HEK293 (cell line): Measurements from ENCODE around the gene PRSS33.

ENCODE experiments used
- BCL11A ChIP-seq: fragments of 450-650 bp; formaldehyde crosslinking; IDR thresholded peaks from 2 replicates; pipeline ENCODE4 v1.5.1; 2016; ENCODE audit warnings: low read depth, missing biosample characterization, missing genetic modification characterization
- KLF10 ChIP-seq: fragments of 450-650 bp; IDR thresholded peaks from 2 replicates; pipeline ENCODE4 v1.5.1; 2018; ENCODE audit warnings: missing biosample characterization, mild to moderate bottlenecking, missing genetic modification characterization
- MYNN ChIP-seq: fragments of 450-650 bp; formaldehyde crosslinking; IDR thresholded peaks from 2 replicates; pipeline ENCODE4 v1.5.1; 2016; ENCODE audit warnings: missing biosample characterization, missing genetic modification characterization, borderline replicate concordance
- SCRT1 ChIP-seq: fragments of 450-650 bp; formaldehyde crosslinking; IDR thresholded peaks from 2 replicates; pipeline ENCODE4 v1.5.1; 2016; ENCODE audit warnings: missing biosample characterization, missing genetic modification characterization, borderline replicate concordance
- ZBTB20 ChIP-seq: fragments of 450-650 bp; formaldehyde crosslinking; IDR thresholded peaks from 2 replicates; pipeline ENCODE4 v1.5.1; 2016; ENCODE audit warnings: missing biosample characterization, missing genetic modification characterization
- ZFP3 ChIP-seq: fragments of 450-650 bp; formaldehyde crosslinking; IDR thresholded peaks from 2 replicates; pipeline ENCODE4 v1.5.1; 2016; ENCODE audit warnings: low read depth, missing biosample characterization, missing genetic modification characterization
- ZNF146 ChIP-seq: fragments of 450-650 bp; formaldehyde crosslinking; IDR thresholded peaks from 2 replicates; pipeline ENCODE4 v1.5.1; 2016; ENCODE audit warnings: missing biosample characterization, missing genetic modification characterization
- ZNF169 ChIP-seq: fragments of 450-650 bp; formaldehyde crosslinking; IDR thresholded peaks from 2 replicates; pipeline ENCODE4 v1.5.1; 2016; ENCODE audit warnings: missing biosample characterization, missing genetic modification characterization
- ZNF23 ChIP-seq: fragments of 450-650 bp; formaldehyde crosslinking; IDR thresholded peaks from 2 replicates; pipeline ENCODE4 v1.5.1; 2016; ENCODE audit warnings: missing biosample characterization, missing genetic modification characterization, borderline replicate concordance
- ZNF354C ChIP-seq: fragments of 450-650 bp; formaldehyde crosslinking; IDR thresholded peaks from 2 replicates; pipeline ENCODE4 v1.5.1; 2016; ENCODE audit warnings: missing biosample characterization, missing genetic modification characterization, low read depth, borderline replicate concordance
- ZNF473 ChIP-seq: fragments of 450-650 bp; formaldehyde crosslinking; IDR thresholded peaks from 2 replicates; pipeline ENCODE4 v1.5.1; 2017; ENCODE audit warnings: missing biosample characterization, missing genetic modification characterization
- ZNF501 ChIP-seq: fragments of 450-650 bp; formaldehyde crosslinking; IDR thresholded peaks from 2 replicates; pipeline ENCODE4 v1.5.1; 2016; ENCODE audit warnings: missing biosample characterization, missing genetic modification characterization
- ZNF555 ChIP-seq: fragments of 450-650 bp; formaldehyde crosslinking; conservative IDR thresholded peaks from 2 replicates; pipeline ENCODE4 v1.5.1; 2017; ENCODE audit warnings: missing biosample characterization, mild to moderate bottlenecking, missing genetic modification characterization, inconsistent platforms
- ZNF596 ChIP-seq: fragments of 450-650 bp; IDR thresholded peaks from 2 replicates; pipeline ENCODE4 v1.5.0; 2018; ENCODE audit warnings: missing biosample characterization, mild to moderate bottlenecking, missing genetic modification characterization, moderate library complexity
- ZNF621 ChIP-seq: fragments of 450-650 bp; formaldehyde crosslinking; IDR thresholded peaks from 2 replicates; pipeline ENCODE4 v1.5.1; 2017; ENCODE audit warnings: missing biosample characterization, missing genetic modification characterization
- ZNF626 ChIP-seq: fragments of 450-650 bp; sonication (Bioruptor Pico); formaldehyde crosslinking; IDR thresholded peaks from 2 replicates; pipeline ENCODE4 v1.5.1; 2018; ENCODE audit warnings: missing biosample characterization, missing genetic modification characterization, inconsistent platforms
- ZNF660 ChIP-seq: fragments of 450-650 bp; IDR thresholded peaks from 2 replicates; pipeline ENCODE4 v1.5.1; 2018; ENCODE audit warnings: missing biosample characterization, mild to moderate bottlenecking, missing genetic modification characterization
- ZNF830 ChIP-seq: fragments of 450-650 bp; IDR thresholded peaks from 2 replicates; pipeline ENCODE4 v1.5.0; 2018; ENCODE audit warnings: missing biosample characterization, missing genetic modification characterization, low read depth, mild to moderate bottlenecking, moderate library complexity
- ZNF843 ChIP-seq: fragments of 450-650 bp; formaldehyde crosslinking; IDR thresholded peaks from 2 replicates; pipeline ENCODE4 v1.5.1; 2016; ENCODE audit warnings: missing biosample characterization, missing genetic modification characterization
- TF ChIP-seq, protein P1 (sequence below): fragments of 450-650 bp; formaldehyde crosslinking; IDR thresholded peaks from 2 replicates; pipeline ENCODE4 v1.5.1; 2016; ENCODE audit warnings: missing biosample characterization, missing genetic modification characterization
- TF ChIP-seq, protein P2 (sequence below): fragments of 450-650 bp; formaldehyde crosslinking; IDR thresholded peaks from 2 replicates; pipeline ENCODE4 v1.5.1; 2016; ENCODE audit warnings: missing biosample characterization, missing genetic modification characterization
- TF ChIP-seq, protein P3 (sequence below): sonication (generic); formaldehyde crosslinking; IDR thresholded peaks from 2 replicates; pipeline ENCODE4 v1.8.1; 2022; ENCODE audit warnings: mild to moderate bottlenecking, moderate library complexity, missing genetic modification reagents
- TF ChIP-seq, protein P4 (sequence below): fragments of 450-650 bp; formaldehyde crosslinking; IDR thresholded peaks from 2 replicates; pipeline ENCODE4 v1.5.1; 2016; ENCODE audit warnings: missing biosample characterization, missing genetic modification characterization
- TF ChIP-seq, protein P5 (sequence below): fragments of 450-650 bp; formaldehyde crosslinking; IDR thresholded peaks from 2 replicates; pipeline ENCODE4 v1.5.1; 2016; ENCODE audit warnings: missing biosample characterization, missing genetic modification characterization
- TF ChIP-seq, protein P6 (sequence below): fragments of 450-650 bp; formaldehyde crosslinking; IDR thresholded peaks from 2 replicates; pipeline ENCODE4 v1.5.1; 2017; ENCODE audit warnings: missing biosample characterization, mild to moderate bottlenecking, missing genetic modification characterization, moderate library complexity
- TF ChIP-seq, protein P7 (sequence below): fragments of 450-650 bp; formaldehyde crosslinking; IDR thresholded peaks from 2 replicates; pipeline ENCODE4 v1.5.1; 2016; ENCODE audit warnings: missing biosample characterization, missing genetic modification characterization

PRSS33 gene

DNA sequence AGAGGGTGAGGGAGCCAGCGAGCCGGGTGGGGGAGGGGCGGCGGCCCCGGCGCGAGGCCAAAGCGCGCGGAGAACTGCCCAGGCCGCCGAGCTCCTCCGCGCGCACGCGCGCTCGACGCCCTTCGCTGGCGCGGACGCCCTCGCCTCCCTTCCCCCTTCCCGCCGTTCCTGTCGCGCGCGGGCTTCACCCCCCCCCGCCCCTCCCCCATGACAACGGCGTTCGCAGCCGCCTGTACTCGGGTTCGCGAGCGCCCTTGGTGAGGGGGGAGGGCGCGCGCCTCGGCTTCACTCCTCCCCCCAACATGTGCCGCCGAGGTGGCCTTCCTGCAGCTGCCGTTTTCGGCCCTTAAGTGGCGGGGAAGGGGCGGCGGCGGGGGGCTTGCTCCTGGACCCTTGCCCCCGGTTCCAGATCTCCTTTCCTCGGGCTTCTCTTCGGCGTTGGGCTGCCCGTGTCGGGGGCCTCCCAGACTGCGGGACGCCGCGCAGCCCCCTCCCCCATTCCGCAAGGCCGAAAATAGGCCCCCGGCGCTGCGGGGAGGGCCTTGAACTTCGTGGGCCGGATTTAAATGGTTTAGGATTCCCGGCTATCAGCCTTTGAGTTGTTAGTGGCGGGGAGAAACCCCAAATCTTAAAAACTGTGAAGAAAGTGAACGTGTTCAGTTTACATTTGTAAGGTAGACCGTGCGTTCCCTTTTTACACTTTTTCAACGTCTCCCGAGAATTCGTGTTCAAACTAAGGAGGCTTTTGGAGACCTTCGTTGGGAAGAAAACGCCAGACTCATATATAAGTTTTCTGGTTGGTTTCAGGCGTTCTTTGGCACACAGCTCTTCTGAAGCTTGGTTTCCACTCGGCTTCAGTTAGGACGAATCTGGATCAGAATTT is 34.3 kb downstream of the PRSS33 start (continued):
- TF ChIP-seq ZNF354C (tag by site-specific recombination) (no peak), MYNN (no peak), ZNF146 (tag by site-specific recombination) (0 out of 2 replicates have a peak, but pooled peaks have one; percentile 3), ZNF473 (tag by site-specific recombination) (no peak), ZBTB20 (no peak), SCRT1 (tag by site-specific recombination) (no peak), ZNF555 (no peak), ZFP3 (tag by site-specific recombination) (no peak), ZNF843 (tag by site-specific recombination) (peak; percentile 49; the same call in 1 of the 2 replicates), ZNF621 (tag by site-specific recombination) (no peak), ZNF23 (tag by site-specific recombination) (no peak), ZNF169 (tag by site-specific recombination) (no peak), ZNF660 (tag by site-specific recombination) (no peak), ZNF626 (tag by site-specific recombination) (no peak), ZNF596 (tag by site-specific recombination) (no peak), KLF10 (tag by site-specific recombination) (peak; percentile 36; the same call in 1 of the 2 replicates), ZNF501 (tag by site-specific recombination) (0 out of 2 replicates have a peak, but pooled peaks have one; percentile 25), ZNF830 (tag by site-specific recombination) (no peak), BCL11A (tag by site-specific recombination) (no peak)
- TF ChIP-seq, protein P1, sequence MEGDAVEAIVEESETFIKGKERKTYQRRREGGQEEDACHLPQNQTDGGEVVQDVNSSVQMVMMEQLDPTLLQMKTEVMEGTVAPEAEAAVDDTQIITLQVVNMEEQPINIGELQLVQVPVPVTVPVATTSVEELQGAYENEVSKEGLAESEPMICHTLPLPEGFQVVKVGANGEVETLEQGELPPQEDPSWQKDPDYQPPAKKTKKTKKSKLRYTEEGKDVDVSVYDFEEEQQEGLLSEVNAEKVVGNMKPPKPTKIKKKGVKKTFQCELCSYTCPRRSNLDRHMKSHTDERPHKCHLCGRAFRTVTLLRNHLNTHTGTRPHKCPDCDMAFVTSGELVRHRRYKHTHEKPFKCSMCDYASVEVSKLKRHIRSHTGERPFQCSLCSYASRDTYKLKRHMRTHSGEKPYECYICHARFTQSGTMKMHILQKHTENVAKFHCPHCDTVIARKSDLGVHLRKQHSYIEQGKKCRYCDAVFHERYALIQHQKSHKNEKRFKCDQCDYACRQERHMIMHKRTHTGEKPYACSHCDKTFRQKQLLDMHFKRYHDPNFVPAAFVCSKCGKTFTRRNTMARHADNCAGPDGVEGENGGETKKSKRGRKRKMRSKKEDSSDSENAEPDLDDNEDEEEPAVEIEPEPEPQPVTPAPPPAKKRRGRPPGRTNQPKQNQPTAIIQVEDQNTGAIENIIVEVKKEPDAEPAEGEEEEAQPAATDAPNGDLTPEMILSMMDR (tag by site-specific recombination) = no peak
- TF ChIP-seq, protein P2, sequence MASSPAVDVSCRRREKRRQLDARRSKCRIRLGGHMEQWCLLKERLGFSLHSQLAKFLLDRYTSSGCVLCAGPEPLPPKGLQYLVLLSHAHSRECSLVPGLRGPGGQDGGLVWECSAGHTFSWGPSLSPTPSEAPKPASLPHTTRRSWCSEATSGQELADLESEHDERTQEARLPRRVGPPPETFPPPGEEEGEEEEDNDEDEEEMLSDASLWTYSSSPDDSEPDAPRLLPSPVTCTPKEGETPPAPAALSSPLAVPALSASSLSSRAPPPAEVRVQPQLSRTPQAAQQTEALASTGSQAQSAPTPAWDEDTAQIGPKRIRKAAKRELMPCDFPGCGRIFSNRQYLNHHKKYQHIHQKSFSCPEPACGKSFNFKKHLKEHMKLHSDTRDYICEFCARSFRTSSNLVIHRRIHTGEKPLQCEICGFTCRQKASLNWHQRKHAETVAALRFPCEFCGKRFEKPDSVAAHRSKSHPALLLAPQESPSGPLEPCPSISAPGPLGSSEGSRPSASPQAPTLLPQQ (tag by site-specific recombination) = no peak
- TF ChIP-seq, protein P3, sequence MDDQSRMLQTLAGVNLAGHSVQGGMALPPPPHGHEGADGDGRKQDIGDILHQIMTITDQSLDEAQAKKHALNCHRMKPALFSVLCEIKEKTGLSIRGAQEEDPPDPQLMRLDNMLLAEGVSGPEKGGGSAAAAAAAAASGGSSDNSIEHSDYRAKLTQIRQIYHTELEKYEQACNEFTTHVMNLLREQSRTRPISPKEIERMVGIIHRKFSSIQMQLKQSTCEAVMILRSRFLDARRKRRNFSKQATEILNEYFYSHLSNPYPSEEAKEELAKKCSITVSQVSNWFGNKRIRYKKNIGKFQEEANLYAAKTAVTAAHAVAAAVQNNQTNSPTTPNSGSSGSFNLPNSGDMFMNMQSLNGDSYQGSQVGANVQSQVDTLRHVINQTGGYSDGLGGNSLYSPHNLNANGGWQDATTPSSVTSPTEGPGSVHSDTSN (CRISPR knock-in tag) = 0 out of 2 replicates have a peak, but pooled peaks have one; percentile 13
- TF ChIP-seq, protein P4, sequence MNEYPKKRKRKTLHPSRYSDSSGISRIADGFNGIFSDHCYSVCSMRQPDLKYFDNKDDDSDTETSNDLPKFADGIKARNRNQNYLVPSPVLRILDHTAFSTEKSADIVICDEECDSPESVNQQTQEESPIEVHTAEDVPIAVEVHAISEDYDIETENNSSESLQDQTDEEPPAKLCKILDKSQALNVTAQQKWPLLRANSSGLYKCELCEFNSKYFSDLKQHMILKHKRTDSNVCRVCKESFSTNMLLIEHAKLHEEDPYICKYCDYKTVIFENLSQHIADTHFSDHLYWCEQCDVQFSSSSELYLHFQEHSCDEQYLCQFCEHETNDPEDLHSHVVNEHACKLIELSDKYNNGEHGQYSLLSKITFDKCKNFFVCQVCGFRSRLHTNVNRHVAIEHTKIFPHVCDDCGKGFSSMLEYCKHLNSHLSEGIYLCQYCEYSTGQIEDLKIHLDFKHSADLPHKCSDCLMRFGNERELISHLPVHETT (tag by site-specific recombination) = 0 out of 2 replicates have a peak, but pooled peaks have one; percentile 14
- TF ChIP-seq, protein P5, sequence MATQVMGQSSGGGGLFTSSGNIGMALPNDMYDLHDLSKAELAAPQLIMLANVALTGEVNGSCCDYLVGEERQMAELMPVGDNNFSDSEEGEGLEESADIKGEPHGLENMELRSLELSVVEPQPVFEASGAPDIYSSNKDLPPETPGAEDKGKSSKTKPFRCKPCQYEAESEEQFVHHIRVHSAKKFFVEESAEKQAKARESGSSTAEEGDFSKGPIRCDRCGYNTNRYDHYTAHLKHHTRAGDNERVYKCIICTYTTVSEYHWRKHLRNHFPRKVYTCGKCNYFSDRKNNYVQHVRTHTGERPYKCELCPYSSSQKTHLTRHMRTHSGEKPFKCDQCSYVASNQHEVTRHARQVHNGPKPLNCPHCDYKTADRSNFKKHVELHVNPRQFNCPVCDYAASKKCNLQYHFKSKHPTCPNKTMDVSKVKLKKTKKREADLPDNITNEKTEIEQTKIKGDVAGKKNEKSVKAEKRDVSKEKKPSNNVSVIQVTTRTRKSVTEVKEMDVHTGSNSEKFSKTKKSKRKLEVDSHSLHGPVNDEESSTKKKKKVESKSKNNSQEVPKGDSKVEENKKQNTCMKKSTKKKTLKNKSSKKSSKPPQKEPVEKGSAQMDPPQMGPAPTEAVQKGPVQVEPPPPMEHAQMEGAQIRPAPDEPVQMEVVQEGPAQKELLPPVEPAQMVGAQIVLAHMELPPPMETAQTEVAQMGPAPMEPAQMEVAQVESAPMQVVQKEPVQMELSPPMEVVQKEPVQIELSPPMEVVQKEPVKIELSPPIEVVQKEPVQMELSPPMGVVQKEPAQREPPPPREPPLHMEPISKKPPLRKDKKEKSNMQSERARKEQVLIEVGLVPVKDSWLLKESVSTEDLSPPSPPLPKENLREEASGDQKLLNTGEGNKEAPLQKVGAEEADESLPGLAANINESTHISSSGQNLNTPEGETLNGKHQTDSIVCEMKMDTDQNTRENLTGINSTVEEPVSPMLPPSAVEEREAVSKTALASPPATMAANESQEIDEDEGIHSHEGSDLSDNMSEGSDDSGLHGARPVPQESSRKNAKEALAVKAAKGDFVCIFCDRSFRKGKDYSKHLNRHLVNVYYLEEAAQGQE (tag by site-specific recombination) = no peak
- TF ChIP-seq, protein P6, sequence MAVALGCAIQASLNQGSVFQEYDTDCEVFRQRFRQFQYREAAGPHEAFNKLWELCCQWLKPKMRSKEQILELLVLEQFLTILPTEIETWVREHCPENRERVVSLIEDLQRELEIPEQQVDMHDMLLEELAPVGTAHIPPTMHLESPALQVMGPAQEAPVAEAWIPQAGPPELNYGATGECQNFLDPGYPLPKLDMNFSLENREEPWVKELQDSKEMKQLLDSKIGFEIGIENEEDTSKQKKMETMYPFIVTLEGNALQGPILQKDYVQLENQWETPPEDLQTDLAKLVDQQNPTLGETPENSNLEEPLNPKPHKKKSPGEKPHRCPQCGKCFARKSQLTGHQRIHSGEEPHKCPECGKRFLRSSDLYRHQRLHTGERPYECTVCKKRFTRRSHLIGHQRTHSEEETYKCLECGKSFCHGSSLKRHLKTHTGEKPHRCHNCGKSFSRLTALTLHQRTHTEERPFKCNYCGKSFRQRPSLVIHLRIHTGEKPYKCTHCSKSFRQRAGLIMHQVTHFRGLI (tag by site-specific recombination) = no peak
- TF ChIP-seq, protein P7, sequence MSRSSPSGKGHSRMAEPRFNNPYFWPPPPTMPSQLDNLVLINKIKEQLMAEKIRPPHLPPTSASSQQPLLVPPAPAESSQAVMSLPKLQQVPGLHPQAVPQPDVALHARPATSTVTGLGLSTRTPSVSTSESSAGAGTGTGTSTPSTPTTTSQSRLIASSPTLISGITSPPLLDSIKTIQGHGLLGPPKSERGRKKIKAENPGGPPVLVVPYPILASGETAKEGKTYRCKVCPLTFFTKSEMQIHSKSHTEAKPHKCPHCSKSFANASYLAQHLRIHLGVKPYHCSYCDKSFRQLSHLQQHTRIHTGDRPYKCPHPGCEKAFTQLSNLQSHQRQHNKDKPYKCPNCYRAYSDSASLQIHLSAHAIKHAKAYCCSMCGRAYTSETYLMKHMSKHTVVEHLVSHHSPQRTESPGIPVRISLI = no peak
